Ishikawa (cell line): ENCODE data around the gene FBXO31.

Source experiments
- CEBPB ChIP-seq: IDR thresholded peaks from 2 replicates; pipeline ENCODE4 v1.6.1; 2012
- CREB1 ChIP-seq: IDR thresholded peaks from 2 replicates; pipeline ENCODE4 v1.6.1; 2012; ENCODE audit warnings: low read depth
- EGR1 ChIP-seq: IDR thresholded peaks from 2 replicates; pipeline ENCODE4 v1.6.1; 2012
- EP300 ChIP-seq: IDR thresholded peaks from 2 replicates; pipeline ENCODE4 v1.6.1; 2012; ENCODE audit warnings: borderline replicate concordance
- FOXM1 ChIP-seq: IDR thresholded peaks from 2 replicates; pipeline ENCODE4 v1.6.1; 2012; ENCODE audit warnings: low read depth, borderline replicate concordance
- NFIC ChIP-seq: IDR thresholded peaks from 2 replicates; pipeline ENCODE4 v1.6.1; 2012
- RAD21 ChIP-seq: IDR thresholded peaks from 2 replicates; pipeline ENCODE4 v1.6.1; 2012; ENCODE audit warnings: low read depth
- REST ChIP-seq: IDR thresholded peaks from 2 replicates; pipeline ENCODE4 v1.6.1; 2012; ENCODE audit warnings: low read depth, mild to moderate bottlenecking
- TAF1 ChIP-seq: IDR thresholded peaks from 2 replicates; pipeline ENCODE4 v1.6.1; 2012; ENCODE audit warnings: low read depth, mild to moderate bottlenecking
- TCF12 ChIP-seq: IDR thresholded peaks from 2 replicates; pipeline ENCODE4 v1.6.1; 2012; ENCODE audit warnings: low read depth
- TEAD4 ChIP-seq: IDR thresholded peaks from 2 replicates; pipeline ENCODE4 v1.6.1; 2012
- YY1 ChIP-seq: IDR thresholded peaks from 2 replicates; pipeline ENCODE4 v1.6.1; 2012; ENCODE audit warnings: low read depth
- ZBTB7A ChIP-seq: IDR thresholded peaks from 2 replicates; pipeline ENCODE4 v1.6.1; 2012; ENCODE audit warnings: low read depth
- TF ChIP-seq, protein P1 (sequence below): IDR thresholded peaks from 2 replicates; pipeline ENCODE4 v1.6.1; 2012
- TF ChIP-seq, protein P2 (sequence below): IDR thresholded peaks from 2 replicates; pipeline ENCODE4 v1.6.1; 2012

Gene FBXO31

GRCh38 chr16:87412996-87413421, 29.4 kb upstream of the FBXO31 start:
- TF ChIP-seq RAD21 (no peak), TAF1 (no peak), TEAD4 (no peak), ZBTB7A (no peak), EP300 (no peak), CREB1 (no peak), YY1 (no peak), NFIC (no peak), TCF12 (no peak), CEBPB (no peak), EGR1 (no peak), FOXM1 (no peak), REST (no peak)
- TF ChIP-seq, protein P1, sequence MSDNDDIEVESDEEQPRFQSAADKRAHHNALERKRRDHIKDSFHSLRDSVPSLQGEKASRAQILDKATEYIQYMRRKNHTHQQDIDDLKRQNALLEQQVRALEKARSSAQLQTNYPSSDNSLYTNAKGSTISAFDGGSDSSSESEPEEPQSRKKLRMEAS: no peak
- TF ChIP-seq, protein P2, sequence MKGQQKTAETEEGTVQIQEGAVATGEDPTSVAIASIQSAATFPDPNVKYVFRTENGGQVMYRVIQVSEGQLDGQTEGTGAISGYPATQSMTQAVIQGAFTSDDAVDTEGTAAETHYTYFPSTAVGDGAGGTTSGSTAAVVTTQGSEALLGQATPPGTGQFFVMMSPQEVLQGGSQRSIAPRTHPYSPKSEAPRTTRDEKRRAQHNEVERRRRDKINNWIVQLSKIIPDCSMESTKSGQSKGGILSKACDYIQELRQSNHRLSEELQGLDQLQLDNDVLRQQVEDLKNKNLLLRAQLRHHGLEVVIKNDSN: no peak

GRCh38 chr16:87412371-87412995, 28.9 kb upstream of the FBXO31 start:
- TF ChIP-seq CEBPB (no peak), RAD21 (no peak), NFIC (no peak), REST (no peak)

- no peak for TF ChIP-seq TEAD4
- TF ChIP-seq CREB1: no peak
Observed at GRCh38 chr16:87411375-87412271, 28.0 kb upstream of the FBXO31 start.

DNA sequence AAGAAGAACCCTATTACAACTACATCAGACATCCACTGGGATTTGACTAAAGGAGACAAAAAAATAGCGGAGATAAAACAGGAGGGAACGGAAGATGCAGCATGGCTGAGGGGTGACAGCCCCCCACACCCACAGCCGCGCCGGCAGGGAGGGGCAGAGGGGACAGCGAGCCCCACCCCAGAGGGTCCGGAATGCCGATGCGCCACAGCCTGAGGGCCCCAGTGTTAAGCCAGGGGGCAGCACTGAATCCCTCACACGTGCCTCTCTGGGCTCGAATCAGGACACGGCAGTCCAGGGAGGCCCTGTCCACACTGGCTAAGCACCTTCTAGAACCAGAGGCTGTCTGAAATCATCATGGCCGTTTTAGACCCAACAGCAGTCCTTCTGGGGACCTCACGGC, 27.4 kb upstream of the FBXO31 start:
- TF ChIP-seq ZBTB7A (no peak), EGR1 (no peak)

DNA sequence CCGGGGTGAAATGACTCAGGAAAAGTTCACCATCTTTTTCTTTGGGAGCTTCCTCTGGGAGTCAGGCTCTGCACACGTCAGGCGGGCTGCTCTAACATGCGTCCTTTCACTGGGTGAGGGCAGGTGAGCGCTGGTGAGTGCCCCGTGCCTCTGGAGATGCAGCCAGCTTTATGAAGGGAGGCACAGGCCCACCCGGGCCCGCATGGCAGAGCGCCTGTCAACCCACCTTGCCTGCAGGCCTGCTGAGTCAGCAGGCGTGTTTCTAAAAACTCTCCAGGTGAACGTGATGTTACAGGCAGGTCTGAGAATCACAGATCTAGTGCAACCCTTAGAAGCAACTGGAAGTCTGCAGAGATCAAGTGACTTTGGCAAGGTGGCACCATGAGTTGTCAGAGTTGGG, 27.0 kb upstream of the FBXO31 start:
- TF ChIP-seq, protein P1: no peak
- TF ChIP-seq NFIC (no peak), REST (no peak), CREB1 (no peak), EGR1 (no peak), YY1 (no peak)
- TF ChIP-seq, protein P2: no peak
